GM19463 (cell line): ENCODE results near the gene UROS.

Experiments
- ATAC-seq: cut with Tn5 transposase; IDR thresholded peaks from one replicate; pipeline ENCODE4 v1.9.1; 2021; ENCODE audit warnings: mild to moderate bottlenecking, moderate library complexity; ENCODE audit not compliant: unreplicated experiment

UROS gene

GRCh38 chr10:125769175-125769574, 53.9 kb downstream of the UROS start:
- ATAC-seq: no peak

- no peak for ATAC-seq
Measured at GRCh38 chr10:125768219-125768855, 54.7 kb downstream of the UROS start.

- ATAC-seq: no peak
Measured at GRCh38 chr10:125766511-125766910, 56.5 kb downstream of the UROS start.

DNA sequence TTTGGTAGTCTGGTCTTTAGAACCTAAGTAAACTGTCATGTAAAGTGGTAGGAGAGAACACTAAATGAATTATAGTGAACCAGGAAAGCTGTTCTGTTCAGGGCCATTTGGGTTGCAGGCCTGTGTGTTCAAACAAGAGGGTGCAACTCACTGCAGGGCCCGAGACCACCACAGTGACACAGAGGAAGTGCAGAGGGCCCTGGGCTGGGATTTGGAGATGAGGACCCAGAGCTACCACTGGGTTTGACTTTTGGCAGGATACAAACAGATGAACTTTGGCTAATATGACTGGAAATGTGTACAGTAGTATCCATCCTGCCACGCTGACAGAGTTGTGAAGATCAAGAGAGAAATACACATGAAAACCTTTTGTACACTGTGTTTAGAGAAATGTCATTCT, 57.2 kb downstream of the UROS start:
- no peak for ATAC-seq

DNA sequence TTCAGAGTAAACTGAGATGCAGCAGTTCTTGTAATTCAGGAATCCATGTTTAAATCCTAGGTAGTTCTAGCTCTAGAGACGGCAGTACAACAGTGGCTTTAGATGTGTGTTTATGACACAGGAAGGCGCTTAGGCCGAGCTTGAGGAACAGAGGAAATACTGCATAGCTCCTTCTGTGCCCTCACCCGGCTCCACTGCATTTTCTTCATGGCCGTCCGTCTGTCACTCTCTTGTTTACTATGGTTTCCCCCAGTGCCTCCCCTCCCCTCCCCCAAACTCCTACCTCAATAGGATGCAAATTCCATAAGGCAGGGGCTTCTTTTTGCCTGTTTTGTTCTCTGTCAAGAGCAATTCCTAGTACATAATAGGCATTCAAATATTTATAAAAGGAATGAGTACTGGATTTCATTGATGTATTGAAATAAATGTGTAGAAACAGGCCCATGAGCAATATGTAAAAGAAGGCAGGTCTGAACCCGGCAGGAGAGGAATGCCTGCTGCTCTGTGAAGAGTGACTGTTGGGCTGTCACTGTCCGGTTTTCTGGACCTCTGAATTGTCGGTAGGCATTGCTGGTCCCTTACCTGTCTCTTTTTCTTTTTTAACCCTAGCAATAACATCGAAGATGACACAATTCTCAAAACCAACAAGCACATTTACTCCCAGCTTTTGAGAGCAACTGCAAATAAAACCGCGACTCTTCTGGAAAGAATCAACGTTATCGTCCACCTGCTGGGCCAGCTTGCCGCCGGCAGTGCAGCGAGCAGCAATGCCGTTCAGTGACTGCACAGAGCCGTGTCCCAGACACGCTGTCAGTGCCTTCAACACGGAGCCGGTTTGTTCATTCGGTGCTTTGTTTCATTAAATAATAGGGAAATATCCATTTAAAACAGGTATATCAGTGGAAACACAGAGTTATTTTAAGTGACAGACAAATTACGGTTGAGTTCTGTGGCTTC, 60.1 kb downstream of the UROS start:
- ATAC-seq: no peak

- no peak for ATAC-seq
Measured at GRCh38 chr10:125761961-125762360, 61.1 kb downstream of the UROS start.

- ATAC-seq: no peak
Measured at GRCh38 chr10:125757742-125758141, 65.3 kb downstream of the UROS start.

DNA sequence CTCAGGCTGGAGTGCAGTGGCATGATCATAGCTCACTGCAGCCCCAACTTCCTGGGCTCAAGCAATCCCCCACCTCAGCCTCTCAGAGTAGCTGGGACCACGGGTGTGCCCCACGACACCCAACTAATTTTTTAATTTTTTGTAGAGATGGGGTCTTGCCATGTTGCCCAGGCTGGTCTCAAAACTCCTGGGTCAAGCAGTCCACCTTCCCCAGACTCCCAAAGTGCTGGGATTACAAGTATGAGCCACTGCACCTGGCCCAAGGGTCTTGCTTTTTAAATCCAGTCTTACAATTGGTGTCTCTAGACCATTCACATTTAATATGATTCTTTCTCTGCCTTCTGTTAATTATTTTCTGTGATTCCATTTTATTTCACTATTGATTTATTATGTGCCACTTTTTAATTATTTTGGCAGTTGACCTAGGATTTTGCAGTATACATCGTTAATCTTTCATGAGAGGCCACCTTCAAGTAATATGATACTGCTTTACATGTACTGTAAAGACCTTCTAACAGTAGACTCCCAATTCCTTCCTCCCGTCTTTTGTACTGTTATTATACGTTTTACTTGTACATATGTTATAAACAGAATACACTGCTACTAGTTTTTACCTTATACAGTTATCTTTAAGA, 66.1 kb downstream of the UROS start:
- no peak for ATAC-seq

DNA sequence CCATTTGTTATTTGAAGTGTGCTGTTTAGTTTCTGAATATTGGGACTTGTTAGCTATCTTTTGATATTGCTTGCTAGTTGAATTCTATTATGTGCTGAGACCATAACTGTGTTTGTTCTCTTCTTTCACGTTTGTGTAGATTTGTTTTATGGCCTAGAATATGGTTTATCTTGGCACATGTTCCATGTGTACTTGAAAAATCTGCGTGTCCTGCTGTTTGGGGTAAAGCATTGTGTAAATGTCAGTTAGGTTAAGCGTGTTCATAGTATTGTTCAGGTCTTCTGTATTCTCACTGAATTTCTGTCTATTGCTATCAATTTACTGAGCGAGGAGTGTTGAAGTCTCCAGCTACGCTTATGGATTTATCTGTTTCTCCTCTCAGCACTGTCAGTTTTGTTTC, 66.9 kb downstream of the UROS start:
- ATAC-seq: no peak

GRCh38 chr10:125747417-125747816, 75.6 kb downstream of the UROS start:
- no peak for ATAC-seq

- ATAC-seq: no peak
Measured at GRCh38 chr10:125744909-125745308, 78.1 kb downstream of the UROS start.

DNA sequence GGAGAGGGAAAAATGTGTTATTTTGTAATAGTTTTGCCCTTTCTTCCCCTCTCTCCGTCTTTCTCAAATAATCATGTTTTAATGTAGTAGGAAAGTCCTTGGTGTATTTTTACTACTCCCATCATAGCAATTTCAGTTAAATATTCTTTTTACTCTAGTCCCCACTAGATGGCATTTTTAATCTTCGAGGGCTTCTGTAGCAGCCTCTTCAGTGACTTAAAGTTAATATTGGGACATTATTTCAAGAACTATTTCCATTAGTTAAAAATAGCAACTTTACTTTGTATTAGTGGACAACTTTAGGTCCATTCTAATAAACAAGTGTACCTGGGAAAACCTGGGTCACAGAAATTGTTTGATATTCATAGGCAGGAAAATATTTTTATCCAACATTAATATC, 80.6 kb downstream of the UROS start:
- no peak for ATAC-seq

DNA sequence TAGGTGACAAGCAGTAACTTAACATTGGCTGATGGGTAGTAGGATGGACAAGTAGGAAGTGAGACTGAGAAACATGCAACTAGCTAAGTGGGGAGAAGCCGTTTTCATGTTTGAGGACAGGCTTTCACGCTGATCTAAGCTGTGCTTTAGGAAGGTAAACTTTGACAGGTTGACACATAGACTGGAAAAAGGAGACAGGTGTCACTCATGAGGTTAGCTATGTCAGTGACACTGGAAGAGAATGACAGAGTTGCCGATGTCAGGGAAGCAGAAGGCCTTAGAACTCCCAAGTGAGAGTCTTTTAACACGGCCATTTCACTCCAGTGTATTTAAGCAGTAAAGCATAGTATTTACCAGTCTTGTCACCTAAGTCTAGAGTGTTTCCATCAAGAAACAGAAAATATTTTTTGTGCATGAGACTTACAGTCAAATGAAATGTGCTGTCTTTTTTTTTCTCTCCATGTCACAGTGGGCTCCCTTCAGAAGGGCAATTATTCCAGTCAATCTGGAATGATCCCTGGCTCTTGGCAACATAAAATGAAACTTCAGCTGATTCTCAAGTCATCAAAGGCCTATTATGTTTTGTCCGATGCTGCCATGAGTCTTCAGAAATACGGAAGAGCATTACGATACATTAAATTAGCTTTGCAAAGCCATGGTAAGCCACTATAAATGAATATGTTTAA, 82.9 kb downstream of the UROS start:
- no peak for ATAC-seq
